ENCODE results near the gene RPL38. TPM values are rescaled to one million over a fixed set of nuclear protein-coding genes. Genes with fewer than 3 reads are reported as not detected.

RPL38 gene
- total RNA-seq, 1 donor from 2014 or later: 271 TPM

GRCh38 chr17:74206332-74206818 is 2.9 kb downstream of the RPL38 start:
- DNase-seq (ENCODE audit: low spot score) (no peak), ATAC-seq (no peak)

GRCh38 chr17:74210191-74211140 is 7.0 kb downstream of the RPL38 start:
- ATAC-seq: peak; percentile 58

GRCh38 chr17:74211141-74211911 is 7.8 kb downstream of the RPL38 start:
- ATAC-seq: no peak
- DNase-seq (ENCODE audit: low spot score): no peak

More at GRCh38 chr17:74210191-74211140, 7.0 kb downstream of the RPL38 start:
- peak; percentile 62 for DNase-seq (ENCODE audit: low spot score)

- ATAC-seq (no peak), DNase-seq (ENCODE audit: low spot score) (no peak)
Measured at GRCh38 chr17:74211912-74212208, 8.4 kb downstream of the RPL38 start.

GRCh38 chr17:74212209-74212912 is 8.9 kb downstream of the RPL38 start:
- DNase-seq (ENCODE audit: low spot score): no peak
- ATAC-seq: peak; percentile 2

GRCh38 chr17:74212913-74213791 is 9.7 kb downstream of the RPL38 start, which contains the start of gene TTYH2:
TTYH2 (plus strand) TSS chr17:74213571; CDS start chr17:74213588, 17 bp downstream.
- DNase-seq (ENCODE audit: low spot score) (peak; percentile 92), ATAC-seq (peak; percentile 92)

- ATAC-seq (no peak), DNase-seq (ENCODE audit: low spot score) (peak; percentile 54)
Measured at GRCh38 chr17:74213861-74214391, 10.4 kb downstream of the RPL38 start.

- no peak for DNase-seq (ENCODE audit: low spot score)
Measured at GRCh38 chr17:74214484-74215341, 11.2 kb downstream of the RPL38 start.

GRCh38 chr17:74215342-74215727 is 11.9 kb downstream of the RPL38 start:
- ATAC-seq (no peak), DNase-seq (ENCODE audit: low spot score) (no peak)

More at GRCh38 chr17:74214484-74215341, 11.2 kb downstream of the RPL38 start:
- no peak for ATAC-seq

- ATAC-seq (no peak), DNase-seq (ENCODE audit: low spot score) (no peak)
Measured at GRCh38 chr17:74216505-74216904, 13.0 kb downstream of the RPL38 start.

GRCh38 chr17:74217037-74217730 is 13.7 kb downstream of the RPL38 start:
- no peak for ATAC-seq
- DNase-seq (ENCODE audit: low spot score): no peak

GRCh38 chr17:74217888-74218287 is 14.4 kb downstream of the RPL38 start:
- no peak for DNase-seq (ENCODE audit: low spot score)
- ATAC-seq: no peak

- ATAC-seq (no peak), DNase-seq (ENCODE audit: low spot score) (no peak)
Measured at GRCh38 chr17:74218436-74218835, 15.0 kb downstream of the RPL38 start.

- DNase-seq (ENCODE audit: low spot score): no peak
- ATAC-seq: no peak
Measured at GRCh38 chr17:74219576-74220133, 16.2 kb downstream of the RPL38 start.

- ATAC-seq (no peak), DNase-seq (ENCODE audit: low spot score) (no peak)
Measured at GRCh38 chr17:74220219-74220618, 16.7 kb downstream of the RPL38 start.

GRCh38 chr17:74220946-74221818 is 17.7 kb downstream of the RPL38 start:
- ATAC-seq (no peak), DNase-seq (ENCODE audit: low spot score) (no peak)

GRCh38 chr17:74222399-74222798 is 18.9 kb downstream of the RPL38 start:
- ATAC-seq (no peak), DNase-seq (ENCODE audit: low spot score) (no peak)

All from left lobe of liver (tissue), 2 donors.